ENCODE measurements around the gene GAL3ST3. TPM values are rescaled to one million over a fixed set of nuclear protein-coding genes. Genes with fewer than 3 reads are reported as not detected.

Gene GAL3ST3
- total RNA-seq, 1 donor from 2014 or later = under 0.01 TPM

Other genes starting within 250 kb of the GAL3ST3 start
- under 0.01 TPM for gene SNX32, start 215.2 kb downstream of the GAL3ST3 start, total RNA-seq
- 275 TPM for gene CFL1, start 191.0 kb downstream of the GAL3ST3 start, total RNA-seq
- 34.4 TPM for gene MUS81, start 188.7 kb downstream of the GAL3ST3 start, total RNA-seq
- gene EFEMP2, start 176.4 kb downstream of the GAL3ST3 start, total RNA-seq = 35.0 TPM
- 1.0 TPM for gene CTSW, start 169.3 kb downstream of the GAL3ST3 start, total RNA-seq
- 110 TPM for gene FIBP, start 160.7 kb downstream of the GAL3ST3 start, total RNA-seq
- 12.0 TPM for gene CCDC85B, start 158.5 kb downstream of the GAL3ST3 start, total RNA-seq
- gene FOSL1, start 148.8 kb downstream of the GAL3ST3 start, total RNA-seq = not detected
- gene C11orf68, start 130.1 kb downstream of the GAL3ST3 start, total RNA-seq = 12.5 TPM
- gene DRAP1, start 129.7 kb downstream of the GAL3ST3 start, total RNA-seq = 71.0 TPM
- not detected for gene TSGA10IP, start 103.7 kb downstream of the GAL3ST3 start, total RNA-seq
- gene SART1, start 87.4 kb downstream of the GAL3ST3 start, total RNA-seq = 45.9 TPM
- 20.9 TPM for gene EIF1AD, start 47.0 kb downstream of the GAL3ST3 start, total RNA-seq
- 26.6 TPM for gene BANF1, start 46.7 kb downstream of the GAL3ST3 start, total RNA-seq
- gene CST6, start 37.2 kb downstream of the GAL3ST3 start, total RNA-seq = not detected
- not detected for gene CATSPER1, start 22.7 kb downstream of the GAL3ST3 start, total RNA-seq
- 62.1 TPM for gene SF3B2, start 3.2 kb upstream of the GAL3ST3 start, total RNA-seq
- 13.6 TPM for gene PACS1, start 21.1 kb upstream of the GAL3ST3 start, total RNA-seq
- 9.9 TPM for gene KLC2, start 208.5 kb upstream of the GAL3ST3 start, total RNA-seq
- 33.9 TPM for gene RAB1B, start 219.5 kb upstream of the GAL3ST3 start, total RNA-seq
- gene CNIH2, start 229.0 kb upstream of the GAL3ST3 start, total RNA-seq = not detected
- gene YIF1A, start 240.0 kb upstream of the GAL3ST3 start, total RNA-seq = 57.4 TPM
- gene TMEM151A, start 242.7 kb upstream of the GAL3ST3 start, total RNA-seq = not detected